Fibroblast of mammary gland (primary cell): ENCODE data around the gene AGAP1.

Experiments used
- DNase-seq: peaks from one replicate; pipeline ENCODE4 v3.0.0-alpha.2; 2010; ENCODE audit warnings: low read depth
- H3K4me3 ChIP-seq: 2 replicates; pipeline ENCODE4 v1.5.1; 2011; ENCODE audit warnings: low read depth, mild to moderate bottlenecking, low read length, moderate library complexity; ENCODE audit not compliant: control insufficient read depth
- CTCF ChIP-seq: conservative IDR thresholded peaks from 2 replicates; pipeline ENCODE4 v1.5.1; 2011; ENCODE audit warnings: low read depth, low read length, inconsistent platforms; ENCODE audit not compliant: control insufficient read depth, insufficient read depth

Gene AGAP1

GRCh38 chr2:235500110-235500760 lies 6.4 kb downstream of the AGAP1 start:
- no peak overlapping the region for H3K4me3 ChIP-seq
- no peak for DNase-seq
- TF ChIP-seq CTCF, result no peak

- peak; percentile 54 for DNase-seq
These were observed 7.2 kb downstream of the AGAP1 start for GRCh38 chr2:235500761-235501672.

GRCh38 chr2:235501673-235502031 lies 7.8 kb downstream of the AGAP1 start:
- no peak overlapping the region for H3K4me3 ChIP-seq
- no peak for TF ChIP-seq CTCF
- DNase-seq, result no peak

More at GRCh38 chr2:235500761-235501672, 7.2 kb downstream of the AGAP1 start:
- no peak for TF ChIP-seq CTCF
- H3K4me3 ChIP-seq, result no peak overlapping the region

- DNase-seq, result no peak
- H3K4me3 ChIP-seq, result no peak overlapping the region
- TF ChIP-seq CTCF, result no peak
These were observed 8.5 kb downstream of the AGAP1 start for GRCh38 chr2:235502336-235502735.

- no peak overlapping the region for H3K4me3 ChIP-seq
- no peak for TF ChIP-seq CTCF
- DNase-seq, result no peak
These were observed 10.8 kb downstream of the AGAP1 start for GRCh38 chr2:235504441-235505180.

- DNase-seq, result no peak
- H3K4me3 ChIP-seq, result no peak overlapping the region
- TF ChIP-seq CTCF, result no peak
These were observed 11.4 kb downstream of the AGAP1 start for GRCh38 chr2:235505181-235505741.
